GM23338 (cell line): Measurements from ENCODE around the gene YWHAE. TPM values are rescaled to one million over a fixed set of nuclear protein-coding genes. Genes with fewer than 3 reads are reported as not detected.

Experiments
- ATAC-seq: fragments of 200-7000 bp; cut with Tn5 transposase; 3 replicates; pipeline ENCODE4 v1.9.1; 2020
- DNase-seq: peaks from one replicate; pipeline ENCODE4 v3.0.0-alpha.2; 2015; ENCODE audit warnings: low spot score
- H2AFZ ChIP-seq: fragments of 200-600 bp; sonication (generic); 2 replicates; pipeline ENCODE4 v1.8.0; 2016; ENCODE audit warnings: antibody characterized with exemption, mild to moderate bottlenecking, moderate library complexity
- H3F3A ChIP-seq: fragments of 200-600 bp; sonication (generic); replicated peaks from 2 replicates; pipeline ENCODE4 v1.8.0; 2017; ENCODE audit warnings: antibody characterized with exemption, mixed run types, low read depth
- H3K27ac ChIP-seq: fragments of 200-600 bp; sonication (generic); 2 replicates; pipeline ENCODE4 v1.6.1; 2016; ENCODE audit warnings: low read depth
- H3K27me3 ChIP-seq: fragments of 200-600 bp; sonication (generic); 2 replicates; pipeline ENCODE4 v1.8.0; 2016; ENCODE audit warnings: mild to moderate bottlenecking, mixed run types, moderate library complexity; ENCODE audit not compliant: insufficient read depth
- H3K36me3 ChIP-seq: fragments of 200-600 bp; sonication (generic); 2 replicates; pipeline ENCODE4 v1.8.0; 2016; ENCODE audit warnings: mild to moderate bottlenecking; ENCODE audit not compliant: insufficient read depth
- H3K4me1 ChIP-seq: fragments of 200-600 bp; sonication (generic); 2 replicates; pipeline ENCODE4 v1.8.0; 2016; ENCODE audit warnings: mild to moderate bottlenecking, moderate library complexity; ENCODE audit not compliant: insufficient read depth
- H3K4me2 ChIP-seq: fragments of 200-600 bp; sonication (generic); 2 replicates; pipeline ENCODE4 v1.7.1; 2017; ENCODE audit warnings: mixed run types
- H3K4me3 ChIP-seq: fragments of 200-600 bp; sonication (generic); 2 replicates; pipeline ENCODE4 v1.6.1; 2016; ENCODE audit warnings: mixed run types
- H3K79me2 ChIP-seq: fragments of 200-600 bp; sonication (generic); replicated peaks from 2 replicates; pipeline ENCODE4 v1.8.0; 2017; ENCODE audit warnings: mild to moderate bottlenecking; ENCODE audit not compliant: insufficient read depth
- H3K9me2 ChIP-seq: fragments of 200-600 bp; sonication (generic); 2 replicates; pipeline ENCODE4 v1.8.0; 2017; ENCODE audit not compliant: insufficient read depth
- H4K20me1 ChIP-seq: fragments of 200-600 bp; sonication (generic); replicated peaks from 2 replicates; pipeline ENCODE4 v1.8.0; 2017; ENCODE audit warnings: mild to moderate bottlenecking; ENCODE audit not compliant: insufficient read depth
- H3K27ac Mint-ChIP-seq: 2 replicates; pipeline ENCODE4 v1.8.0; 2020; ENCODE audit warnings: inconsistent platforms, mild to moderate bottlenecking, moderate library complexity, mixed read lengths
- H3K27me3 Mint-ChIP-seq: 3 replicates; pipeline ENCODE4 v1.8.0; 2022; ENCODE audit warnings: low read depth, mild to moderate bottlenecking, moderate library complexity, mixed read lengths, inconsistent platforms; ENCODE audit not compliant: insufficient read depth, poor library complexity
- H3K36me3 Mint-ChIP-seq: 3 replicates; pipeline ENCODE4 v1.8.0; 2021; ENCODE audit warnings: low read depth, mild to moderate bottlenecking, inconsistent platforms, moderate library complexity, mixed read lengths
- H3K4me1 Mint-ChIP-seq: 3 replicates; pipeline ENCODE4 v1.8.0; 2020; ENCODE audit warnings: mild to moderate bottlenecking, inconsistent platforms, mixed read lengths
- H3K4me3 Mint-ChIP-seq: 3 replicates; pipeline ENCODE4 v1.8.0; 2021; ENCODE audit warnings: moderate library complexity, mild to moderate bottlenecking, inconsistent platforms, mixed read lengths
- H3K9me3 Mint-ChIP-seq: 3 replicates; pipeline ENCODE4 v1.8.0; 2020; ENCODE audit warnings: moderate library complexity, mild to moderate bottlenecking, inconsistent platforms, mixed read lengths
- EZH2 ChIP-seq: fragments of 200-600 bp; sonication (generic); IDR thresholded peaks from one replicate; pipeline ENCODE4 v1.8.0; 2017; ENCODE audit warnings: antibody characterized with exemption, mild to moderate bottlenecking, low read depth; ENCODE audit not compliant: unreplicated experiment
- EZH2phosphoT487 ChIP-seq: fragments of 200-600 bp; sonication (generic); IDR thresholded peaks from one replicate; pipeline ENCODE4 v1.8.1; 2018; ENCODE audit warnings: antibody characterized with exemption; ENCODE audit not compliant: unreplicated experiment
- JUNB ChIP-seq: IDR thresholded peaks from one replicate; pipeline ENCODE4 v1.6.1; 2016; ENCODE audit warnings: antibody characterized with exemption; ENCODE audit not compliant: unreplicated experiment
- POLR2AphosphoS5 ChIP-seq: IDR thresholded peaks from 2 replicates; pipeline ENCODE4 v1.6.1; 2016; ENCODE audit warnings: antibody characterized with exemption, low read depth
- REST ChIP-seq: IDR thresholded peaks from one replicate; pipeline ENCODE4 v1.6.1; 2018; ENCODE audit warnings: antibody characterized with exemption; ENCODE audit not compliant: unreplicated experiment
- STAT1 ChIP-seq: IDR thresholded peaks from one replicate; pipeline ENCODE4 v1.6.1; 2016; ENCODE audit warnings: antibody characterized with exemption; ENCODE audit not compliant: unreplicated experiment
- ZNF114 ChIP-seq: fragments of 250-450 bp; sonication (Bioruptor Pico); IDR thresholded peaks from 2 replicates; pipeline ENCODE4 v1.5.0; 2020; ENCODE audit warnings: mild to moderate bottlenecking, moderate library complexity
- ZNF331 ChIP-seq: fragments of 250-450 bp; sonication (Bioruptor Pico); IDR thresholded peaks from 2 replicates; pipeline ENCODE4 v1.5.0; 2020; ENCODE audit warnings: low read depth, mild to moderate bottlenecking, moderate library complexity
- polyA plus RNA-seq: library from polyadenylated mRNA; unstranded; fragments of >200 nt; fragmentation: Nextera tagmentation; extraction: Ambion mirVana; gene quantifications from 2 replicates; pipeline ENCODE4 v1.2.1, GENCODE V29; 2016
- total RNA-seq: library from RNA; depleted of rRNA; stranded (reverse); fragments of >200 nt; shearing (Covaris generic); gene quantifications from 2 replicates; pipeline ENCODE4 v1.2.3, GENCODE V29; 2014
- TF ChIP-seq, protein P1 (sequence below), 2 experiments: fragments of 200-600 bp in 1 of 2; sonication (generic) in 1 of 2; conservative IDR thresholded peaks; 2 replicates each; pipeline versions ENCODE4 v1.5.1 to v1.6.1; 2016 to 2017; ENCODE audit warnings: antibody characterized with exemption in 2 of 2, low read depth in 2 of 2, mild to moderate bottlenecking in 2 of 2, moderate library complexity in 1 of 2

Gene YWHAE
- total and polyA plus RNA-seq, 2 experiments from 2014 or later = 1,251 to 1,283 TPM

GRCh38 chr17:1351275-1351674 is 48.7 kb downstream of the YWHAE start:
- Histone ChIP-seq H3F3A (peaks cover 25% of the 10 kb centered on the region), H2AFZ (no peak overlapping the region), H3K27me3 (no peaks in the 10 kb centered on the region), H4K20me1 (peaks cover 68% of the 10 kb centered on the region), H3K4me1 (peaks cover 5% of the 10 kb centered on the region; the same call in 1 of the 2 replicates), H3K4me3 (no peak overlapping the region), H3K79me2 (peaks cover 95% of the 10 kb centered on the region), H3K9me2 (no peaks in the 10 kb centered on the region), H3K4me2 (no peak overlapping the region), H3K36me3 (peaks cover 44% of the 10 kb centered on the region), H3K27ac (0 out of 2 replicates have a peak overlapping the region, but pooled peaks have one; percentile 14)
- peaks cover 13% of the 10 kb centered on the region for H3K4me1 Mint-ChIP-seq
- peaks cover 88% of the 10 kb centered on the region for H3K36me3 Mint-ChIP-seq
- TF ChIP-seq JUNB = no peak
- TF ChIP-seq, protein P1, sequence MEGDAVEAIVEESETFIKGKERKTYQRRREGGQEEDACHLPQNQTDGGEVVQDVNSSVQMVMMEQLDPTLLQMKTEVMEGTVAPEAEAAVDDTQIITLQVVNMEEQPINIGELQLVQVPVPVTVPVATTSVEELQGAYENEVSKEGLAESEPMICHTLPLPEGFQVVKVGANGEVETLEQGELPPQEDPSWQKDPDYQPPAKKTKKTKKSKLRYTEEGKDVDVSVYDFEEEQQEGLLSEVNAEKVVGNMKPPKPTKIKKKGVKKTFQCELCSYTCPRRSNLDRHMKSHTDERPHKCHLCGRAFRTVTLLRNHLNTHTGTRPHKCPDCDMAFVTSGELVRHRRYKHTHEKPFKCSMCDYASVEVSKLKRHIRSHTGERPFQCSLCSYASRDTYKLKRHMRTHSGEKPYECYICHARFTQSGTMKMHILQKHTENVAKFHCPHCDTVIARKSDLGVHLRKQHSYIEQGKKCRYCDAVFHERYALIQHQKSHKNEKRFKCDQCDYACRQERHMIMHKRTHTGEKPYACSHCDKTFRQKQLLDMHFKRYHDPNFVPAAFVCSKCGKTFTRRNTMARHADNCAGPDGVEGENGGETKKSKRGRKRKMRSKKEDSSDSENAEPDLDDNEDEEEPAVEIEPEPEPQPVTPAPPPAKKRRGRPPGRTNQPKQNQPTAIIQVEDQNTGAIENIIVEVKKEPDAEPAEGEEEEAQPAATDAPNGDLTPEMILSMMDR (conservative IDR thresholded peaks at IDR 0.05; ENCODE audit: low read depth in 2 of 2) = no peak
- TF ChIP-seq ZNF331 = no peak
- no peak for TF ChIP-seq REST
- no peak for TF ChIP-seq ZNF114 (CRISPR knock-in tag)
- no peak for TF ChIP-seq STAT1
- no peaks in the 10 kb centered on the region; the same call in 2 of the 3 replicates for H3K9me3 Mint-ChIP-seq
- H3K4me3 Mint-ChIP-seq = no peak overlapping the region
- DNase-seq = no peak
- no peak for ATAC-seq
- H3K27me3 Mint-ChIP-seq = peaks cover 19% of the 10 kb centered on the region
- H3K27ac Mint-ChIP-seq = no peak overlapping the region

GRCh38 chr17:1347589-1348323 is 52.3 kb downstream of the YWHAE start:
- peaks cover 43% of the 10 kb centered on the region for H3K36me3 ChIP-seq
- TF ChIP-seq ZNF114 (CRISPR knock-in tag) (no peak), POLR2AphosphoS5 (no peak), EZH2phosphoT487 (no peak), STAT1 (no peak), EZH2 (no peak)

More at GRCh38 chr17:1347589-1348323, 52.3 kb downstream of the YWHAE start:
- H3K36me3 Mint-ChIP-seq = peaks cover 88% of the 10 kb centered on the region
- DNase-seq = no peak
- peak overlapping the region; percentile 55 for H3K27ac Mint-ChIP-seq
- ATAC-seq = no peak
- H3K4me3 Mint-ChIP-seq = no peak overlapping the region
- peaks cover 76% of the 10 kb centered on the region for H3K79me2 ChIP-seq
- peaks cover 28% of the 10 kb centered on the region for H3F3A ChIP-seq
- no peak overlapping the region for H2AFZ ChIP-seq
- peak overlapping the region; percentile 73; the same call in 1 of the 2 replicates for H3K27ac ChIP-seq
- H3K4me1 Mint-ChIP-seq = peaks cover 35% of the 10 kb centered on the region
- no peak overlapping the region for H3K4me3 ChIP-seq
- no peaks in the 10 kb centered on the region for H3K27me3 ChIP-seq
- H4K20me1 ChIP-seq = peaks cover 55% of the 10 kb centered on the region
- H3K4me2 ChIP-seq = no peak overlapping the region
- H3K9me3 Mint-ChIP-seq = no peaks in the 10 kb centered on the region; the same call in 2 of the 3 replicates
- H3K9me2 ChIP-seq = no peaks in the 10 kb centered on the region
- peaks cover 31% of the 10 kb centered on the region for H3K27me3 Mint-ChIP-seq
- H3K4me1 ChIP-seq = peaks cover 22% of the 10 kb centered on the region
